H1 (cell line): ENCODE measurements around the gene GPR25. TPM values are rescaled to one million over a fixed set of nuclear protein-coding genes. Genes with fewer than 3 reads are reported as not detected.

Source experiments
- CTCF ChIA-PET: fragments of 300-600 bp; sonication (Branson Sonifier 250); formaldehyde crosslinking; loops from one replicate; lab custom pipeline; 2021; ENCODE audit not compliant: partially characterized antibody; lab: Charles Lee
- POLR2A ChIA-PET: fragments of 300-600 bp; sonication (Branson Sonifier 250); formaldehyde crosslinking; loops from one replicate; lab custom pipeline; 2021; ENCODE audit warnings: inconsistent platforms; ENCODE audit not compliant: partially characterized antibody; lab: Charles Lee
- DNase-seq, 2 experiments: peaks; one replicate each; pipeline versions ENCODE4 v3.0.0 to v3.0.0-alpha.2; 2010 to 2022; ENCODE audit warnings: low spot score in 2 of 2, low read depth in 1 of 2, mixed read lengths in 1 of 2
- FAIRE-seq: peaks from 2 replicates; lab custom pipeline; 2011; peaks lifted over from hg19 to GRCh38; lab: Jason Lieb, UNC
- H2AFZ ChIP-seq: 2 replicates; pipeline ENCODE4 v1.8.1; 2012; ENCODE audit warnings: low read length, inconsistent platforms
- H2AK5ac ChIP-seq: 2 replicates; pipeline ENCODE4 v1.6.1; 2013; ENCODE audit warnings: low read depth, low read length
- H2BK120ac ChIP-seq: replicated peaks from 2 replicates; pipeline ENCODE3; 2013; ENCODE audit warnings: low read depth, low read length, inconsistent platforms
- H2BK12ac ChIP-seq: 2 replicates; pipeline ENCODE4 v1.6.1; 2013; ENCODE audit warnings: low read depth, low read length
- H2BK15ac ChIP-seq: 2 replicates; pipeline ENCODE4 v1.6.1; 2013; ENCODE audit warnings: low read length
- H2BK20ac ChIP-seq: 2 replicates; pipeline ENCODE4 v1.6.1; 2013; ENCODE audit warnings: low read length
- H2BK5ac ChIP-seq: 2 replicates; pipeline ENCODE4 v1.6.1; 2013; ENCODE audit warnings: low read depth, low read length
- H3K14ac ChIP-seq: 2 replicates; pipeline ENCODE4 v1.6.1; 2013; ENCODE audit warnings: inconsistent platforms; ENCODE audit not compliant: insufficient read length
- H3K18ac ChIP-seq: 2 replicates; pipeline ENCODE4 v1.6.1; 2013; ENCODE audit warnings: low read length; ENCODE audit errors: extremely low read depth
- H3K23ac ChIP-seq: 2 replicates; pipeline ENCODE4 v1.6.1; 2013; ENCODE audit warnings: inconsistent platforms; ENCODE audit not compliant: insufficient read length
- H3K23me2 ChIP-seq: 2 replicates; pipeline ENCODE4 v1.6.1; 2013; ENCODE audit warnings: low read depth, low read length
- H3K27ac ChIP-seq: 2 replicates; pipeline ENCODE4 v1.6.1; 2011; ENCODE audit warnings: low read depth, low read length, inconsistent platforms
- H3K27me3 ChIP-seq, 4 experiments: replicated peaks in 1 of 4; 1 replicate in 1 of 4; 2 replicates in 3 of 4; pipeline versions ENCODE4 v1.6.1 to v1.8.1; 2011 to 2013; ENCODE audit warnings: low read length in 3 of 4, mild to moderate bottlenecking in 3 of 4, inconsistent platforms in 2 of 4, mixed read lengths in 2 of 4, moderate library complexity in 1 of 4; ENCODE audit not compliant: control insufficient read depth in 3 of 4, insufficient read depth in 3 of 4; ENCODE audit errors: extremely low read depth in 1 of 4
- H3K36me3 ChIP-seq, 4 experiments: 2 replicates each; pipeline versions ENCODE4 v1.6.1 to v1.8.1; 2011 to 2013; ENCODE audit warnings: mild to moderate bottlenecking in 4 of 4, low read length in 3 of 4, moderate library complexity in 2 of 4, control low read depth in 1 of 4, inconsistent platforms in 1 of 4; ENCODE audit not compliant: insufficient read depth in 4 of 4, control insufficient read depth in 2 of 4
- H3K4ac ChIP-seq: replicated peaks from 2 replicates; pipeline ENCODE3; 2013; ENCODE audit warnings: low read length, low read depth, mixed read lengths, inconsistent platforms; ENCODE audit not compliant: insufficient read length
- H3K4me1 ChIP-seq, 4 experiments: replicated peaks in 1 of 4; 1 replicate in 1 of 4; 2 replicates in 3 of 4; pipeline versions ENCODE4 v1.6.1 to v1.8.1; 2011 to 2013; ENCODE audit warnings: low read length in 3 of 4, inconsistent platforms in 2 of 4, mixed read lengths in 1 of 4; ENCODE audit not compliant: insufficient read depth in 4 of 4, control insufficient read depth in 3 of 4
- H3K4me2 ChIP-seq, 2 experiments: 2 replicates each; pipeline versions ENCODE4 v1.6.1 to v1.8.1; 2011 to 2013; ENCODE audit warnings: low read depth in 2 of 2, low read length in 2 of 2, control low read depth in 1 of 2, inconsistent platforms in 1 of 2, mild to moderate bottlenecking in 1 of 2; ENCODE audit not compliant: insufficient read depth in 1 of 2
- H3K4me3 ChIP-seq, 4 experiments: fragments of 200-600, 300-600 bp in 1 of 4; sonication (generic), shearing (Covaris generic), sonication (Bioruptor Twin) in 1 of 4; 2 replicates each; pipeline versions ENCODE4 v1.5.1 to v1.8.1; 2011 to 2016; ENCODE audit warnings: low read length in 4 of 4, low read depth in 3 of 4, control low read depth in 2 of 4, inconsistent platforms in 2 of 4, mild to moderate bottlenecking in 2 of 4, mixed read lengths in 1 of 4, moderate library complexity in 1 of 4; ENCODE audit not compliant: insufficient read depth in 2 of 4; ENCODE audit errors: extremely low read depth in 1 of 4
- H3K56ac ChIP-seq: replicated peaks from 2 replicates; pipeline ENCODE3; 2013; ENCODE audit warnings: low read depth, mild to moderate bottlenecking, mixed read lengths, low read length, inconsistent platforms; ENCODE audit not compliant: insufficient read length
- H3K79me1 ChIP-seq: 2 replicates; pipeline ENCODE4 v1.6.1; 2013; ENCODE audit warnings: low read depth, low read length, control low read depth
- H3K79me2 ChIP-seq, 2 experiments: 2 replicates each; pipeline versions ENCODE4 v1.6.1 to v1.8.1; 2012 to 2013; ENCODE audit warnings: low read length in 2 of 2, mild to moderate bottlenecking in 2 of 2, inconsistent platforms in 1 of 2; ENCODE audit not compliant: insufficient read depth in 2 of 2, control insufficient read depth in 1 of 2
- H3K9ac ChIP-seq, 4 experiments: replicated peaks in 1 of 4; 1 replicate in 1 of 4; 2 replicates in 3 of 4; pipeline versions ENCODE4 v1.6.1 to v1.8.1; 2011 to 2013; ENCODE audit warnings: low read depth in 3 of 4, low read length in 3 of 4, control low read depth in 2 of 4, mild to moderate bottlenecking in 2 of 4, moderate library complexity in 2 of 4, inconsistent platforms in 1 of 4; ENCODE audit errors: extremely low read depth in 1 of 4
- H3K9me3 ChIP-seq, 2 experiments: 2 replicates each; pipeline versions ENCODE4 v1.6.1 to v1.8.1; 2012 to 2013; ENCODE audit warnings: mild to moderate bottlenecking in 2 of 2, moderate library complexity in 2 of 2, control low read depth in 1 of 2, inconsistent platforms in 1 of 2, low read depth in 1 of 2, low read length in 1 of 2, mixed read lengths in 1 of 2; ENCODE audit not compliant: insufficient read depth in 2 of 2
- H4K20me1 ChIP-seq, 2 experiments: replicated peaks in 1 of 2; 2 replicates each; pipeline versions ENCODE3 to v1.8.1; 2011 to 2013; ENCODE audit warnings: inconsistent platforms in 2 of 2, low read length in 2 of 2, mild to moderate bottlenecking in 1 of 2; ENCODE audit not compliant: insufficient read depth in 2 of 2, control insufficient read depth in 1 of 2
- H4K5ac ChIP-seq: 2 replicates; pipeline ENCODE4 v1.6.1; 2013; ENCODE audit warnings: low read length, low read depth, mixed read lengths, inconsistent platforms; ENCODE audit not compliant: insufficient read length
- H4K8ac ChIP-seq: 2 replicates; pipeline ENCODE4 v1.8.0; 2013; ENCODE audit warnings: mild to moderate bottlenecking, moderate library complexity, low read length, inconsistent platforms; ENCODE audit not compliant: insufficient read depth; ENCODE audit errors: extremely low read depth
- H4K91ac ChIP-seq: replicated peaks from 2 replicates; pipeline ENCODE3; 2013; ENCODE audit warnings: low read length, mixed read lengths, inconsistent platforms; ENCODE audit not compliant: insufficient read length
- BCL11A ChIP-seq, 2 experiments: IDR thresholded peaks; one replicate each; pipeline ENCODE4 v1.6.1; 2011; ENCODE audit warnings: low read depth in 2 of 2, low read length in 2 of 2, mild to moderate bottlenecking in 2 of 2
- CBX5 ChIP-seq: fragments of 300-800, 300-1000 bp; sonication (generic); IDR thresholded peaks from 2 replicates; pipeline ENCODE4 v1.7.1; 2016; ENCODE audit warnings: antibody characterized with exemption, low read length, low read depth
- GABPA ChIP-seq: IDR thresholded peaks from 2 replicates; pipeline ENCODE4 v1.6.1; 2011; ENCODE audit warnings: mild to moderate bottlenecking, low read length, moderate library complexity, borderline replicate concordance; ENCODE audit not compliant: insufficient read depth
- GTF2F1 ChIP-seq: IDR thresholded peaks from 2 replicates; pipeline ENCODE4 v1.6.1; 2012; ENCODE audit warnings: low read depth, low read length, improper control_type of control experiment, borderline replicate concordance
- SAP30 ChIP-seq: fragments of 300-600 bp; sonication (generic); IDR thresholded peaks from 2 replicates; pipeline ENCODE4 v1.7.1; 2012; ENCODE audit warnings: low read length, moderate library complexity, mild to moderate bottlenecking, inconsistent platforms; ENCODE audit not compliant: insufficient read depth, insufficient replicate concordance
- SUZ12 ChIP-seq: fragments of 200-600 bp; sonication (generic); IDR thresholded peaks from 2 replicates; pipeline ENCODE4 v1.6.1; 2012; ENCODE audit warnings: mild to moderate bottlenecking, inconsistent platforms, low read length, moderate library complexity, mixed read lengths
- TBP ChIP-seq: IDR thresholded peaks from 2 replicates; pipeline ENCODE4 v1.6.1; 2011; ENCODE audit warnings: low read depth, low read length, improper control_type of control experiment
- TEAD4 ChIP-seq: IDR thresholded peaks from 2 replicates; pipeline ENCODE4 v1.6.1; 2012; ENCODE audit warnings: low read depth, low read length, inconsistent platforms, mixed read lengths
- ZNF274 ChIP-seq: IDR thresholded peaks from 2 replicates; pipeline ENCODE4 v1.7.0; 2012; ENCODE audit warnings: low read length, borderline replicate concordance; ENCODE audit errors: extremely low read depth
- WGBS, 2 experiments: shearing (Covaris generic) in 1 of 2; methylation state at CpG; one replicate each; pipeline versions ENCODE4 v1.1.6 to v1.1.7; 2013 to 2015; ENCODE audit warnings: low lambda C conversion rate in 2 of 2, mixed read lengths in 2 of 2, inconsistent platforms in 1 of 2, low coverage in 1 of 2, missing lambda C conversion rate in 1 of 2; ENCODE audit not compliant: insufficient replicate concordance in 2 of 2, insufficient coverage in 1 of 2, insufficient read length in 1 of 2; ENCODE audit errors: extremely low coverage in 1 of 2, missing lambda C conversion rate in 1 of 2; 5-methylcytosine and 5-hydroxymethylcytosine counted together
- polyA plus RNA-seq, 7 experiments: library from polyadenylated mRNA; depleted of rRNA in 3 of 7; stranded (reverse) in 5 of 7; unstranded in 2 of 7; fragments of >200 nt in 5 of 7; fragments of 200-250 nt in 2 of 7; gene quantifications; 1 replicate in 5 of 7; 2 replicates in 1 of 7; 4 replicates in 1 of 7; pipeline versions ENCODE4 v1.2.1 to v1.2.3, GENCODE V29; 2011 to 2013; ENCODE audit warnings: missing spikeins in 2 of 7, mixed read lengths in 2 of 7
- total RNA-seq: library from RNA; stranded (reverse); fragmentation: NEBNext Ultra II Directional; extraction: Animal tissue kit (Norgen Biotek cat#: 25700); gene quantifications from 2 replicates; pipeline ENCODE4 v1.2.1, GENCODE V29; 2021
- TF ChIP-seq, protein P1 (sequence below): IDR thresholded peaks from 2 replicates; pipeline ENCODE4 v1.6.1; 2011; ENCODE audit warnings: low read length, improper control_type of control experiment

The GPR25 gene
- total and polyA plus RNA-seq, 2 of the 8 experiments (the other 6 are each of a cell fraction or from before 2014, with no cell fraction given) = not detected

DNA sequence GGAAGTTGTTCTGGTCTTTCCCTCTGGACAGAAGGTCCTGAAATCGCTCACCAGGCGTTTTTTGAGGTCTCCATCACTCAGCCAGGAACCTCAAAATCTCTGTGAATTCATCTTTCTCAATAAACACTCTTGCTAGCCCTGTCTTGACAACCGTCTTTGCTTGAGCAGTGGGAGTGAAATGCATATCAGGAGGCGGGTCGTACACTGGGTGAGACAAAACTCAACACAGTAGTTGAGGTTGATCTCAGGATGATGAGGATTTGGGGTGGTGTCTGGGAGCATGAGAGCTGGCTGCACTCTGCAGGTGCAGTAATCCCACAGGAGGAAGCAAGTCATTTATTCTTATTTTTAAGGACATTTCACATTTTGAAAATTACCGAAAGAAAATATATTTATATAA is 1.9 kb downstream of the GPR25 start:
- ChIA-PET POLR2A (interaction anchor here (1.0 to 3.1 kb wide), 3 partner anchors 10 to 18 kb away, joined by 3 to 31 read pairs (median 7); partner anchors contain the start of gene INAVA), CTCF (interaction anchor here (0.8 to 2.5 kb wide), 4 partner anchors 12 to 534 kb away, joined by 3 to 7 read pairs (median 4); no protein-coding TSS in a partner anchor)
- Histone ChIP-seq H3K27ac (no peak overlapping the region), H2BK5ac (no peak overlapping the region), H2BK20ac (no peak overlapping the region), H2AFZ (no peak overlapping the region), H3K18ac (no peak overlapping the region), H3K14ac (no peak overlapping the region), H3K23ac (no peak overlapping the region), H4K20me1 (no peaks in the 10 kb centered on the region), H3K9me3 (no peaks in the 10 kb centered on the region), H2BK15ac (no peak overlapping the region), H2BK120ac (no peak overlapping the region), H3K4me2 (no peak overlapping the region), H4K5ac (no peak overlapping the region), H2BK12ac (no peak overlapping the region), H4K8ac (no peak overlapping the region), H3K36me3 (no peaks in the 10 kb centered on the region), H2AK5ac (no peak overlapping the region), H3K4me3 (no peak overlapping the region), H3K4me1 (peaks cover 0 to 8% (median 4%) of the 10 kb centered on the region in 4 experiments; a peak in 4 of 7 replicates), H3K9ac (no peak overlapping the region), H3K4ac (no peak overlapping the region), H3K27me3 (no peaks in the 10 kb centered on the region), H3K79me1 (no peaks in the 10 kb centered on the region), H4K91ac (no peak overlapping the region), H3K56ac (no peak overlapping the region), H3K79me2 (no peaks in the 10 kb centered on the region), H3K23me2 (no peaks in the 10 kb centered on the region)
- 90% methylated on average over 6 of the region's 6 CpGs; no CpG with 5 or more reads in 1 of the 2 experiments for WGBS, 2 experiments
- FAIRE-seq (no peak), DNase-seq (no peak)
- no peak for TF ChIP-seq SAP30
- no peak for TF ChIP-seq TEAD4
- TF ChIP-seq BCL11A (IDR thresholded peaks at IDR 0.05; ENCODE audit: low read depth in 2 of 2, low read length in 2 of 2) = no peak
- no peak for TF ChIP-seq TBP
- TF ChIP-seq CBX5 = no peak
- TF ChIP-seq, protein P1, sequence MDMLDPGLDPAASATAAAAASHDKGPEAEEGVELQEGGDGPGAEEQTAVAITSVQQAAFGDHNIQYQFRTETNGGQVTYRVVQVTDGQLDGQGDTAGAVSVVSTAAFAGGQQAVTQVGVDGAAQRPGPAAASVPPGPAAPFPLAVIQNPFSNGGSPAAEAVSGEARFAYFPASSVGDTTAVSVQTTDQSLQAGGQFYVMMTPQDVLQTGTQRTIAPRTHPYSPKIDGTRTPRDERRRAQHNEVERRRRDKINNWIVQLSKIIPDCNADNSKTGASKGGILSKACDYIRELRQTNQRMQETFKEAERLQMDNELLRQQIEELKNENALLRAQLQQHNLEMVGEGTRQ = no peak
- TF ChIP-seq SUZ12 = no peak
- no peak for TF ChIP-seq GTF2F1
- TF ChIP-seq GABPA = no peak
- TF ChIP-seq ZNF274 = no peak
